GM18507 (cell line): Measurements from ENCODE around the gene FAM20A.
"Not testable (repeated sequence)": the region's sequence is repeated elsewhere in the genome, so short reads cannot be mapped to it uniquely, and the experiment has no call there.

Source experiments
- DNase-seq: peaks from one replicate; pipeline ENCODE4 v3.0.0; 2011; ENCODE audit warnings: low read depth; ENCODE audit not compliant: insufficient read length; ENCODE audit errors: extremely low spot score
- FAIRE-seq: peaks from 2 replicates; lab custom pipeline; 2011; peaks lifted over from hg19 to GRCh38; lab: Jason Lieb, UNC

The FAM20A gene

GRCh38 chr17:68535922-68536321 is 65.2 kb downstream of the FAM20A start:
- FAIRE-seq (no peak), DNase-seq (no peak)

DNA sequence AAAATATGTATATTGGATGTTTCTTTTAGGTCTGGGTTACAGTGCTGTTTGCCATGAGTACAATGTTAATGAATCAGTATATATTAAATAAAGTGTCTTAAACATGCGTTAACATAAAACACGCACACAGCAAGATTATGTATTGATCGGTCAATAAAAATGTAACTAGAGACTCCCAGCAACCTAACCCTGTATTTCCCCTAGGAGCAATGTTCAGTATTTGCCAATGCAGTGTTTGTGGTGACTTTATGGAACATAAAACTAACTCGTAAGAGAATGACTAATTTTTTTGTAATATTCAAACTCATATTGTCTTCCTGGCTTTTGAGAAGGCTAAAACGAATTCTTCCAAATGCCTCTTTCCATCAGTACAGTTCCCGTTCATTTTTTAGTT is 66.5 kb downstream of the FAM20A start:
- no peak for DNase-seq
- no peak for FAIRE-seq

DNA sequence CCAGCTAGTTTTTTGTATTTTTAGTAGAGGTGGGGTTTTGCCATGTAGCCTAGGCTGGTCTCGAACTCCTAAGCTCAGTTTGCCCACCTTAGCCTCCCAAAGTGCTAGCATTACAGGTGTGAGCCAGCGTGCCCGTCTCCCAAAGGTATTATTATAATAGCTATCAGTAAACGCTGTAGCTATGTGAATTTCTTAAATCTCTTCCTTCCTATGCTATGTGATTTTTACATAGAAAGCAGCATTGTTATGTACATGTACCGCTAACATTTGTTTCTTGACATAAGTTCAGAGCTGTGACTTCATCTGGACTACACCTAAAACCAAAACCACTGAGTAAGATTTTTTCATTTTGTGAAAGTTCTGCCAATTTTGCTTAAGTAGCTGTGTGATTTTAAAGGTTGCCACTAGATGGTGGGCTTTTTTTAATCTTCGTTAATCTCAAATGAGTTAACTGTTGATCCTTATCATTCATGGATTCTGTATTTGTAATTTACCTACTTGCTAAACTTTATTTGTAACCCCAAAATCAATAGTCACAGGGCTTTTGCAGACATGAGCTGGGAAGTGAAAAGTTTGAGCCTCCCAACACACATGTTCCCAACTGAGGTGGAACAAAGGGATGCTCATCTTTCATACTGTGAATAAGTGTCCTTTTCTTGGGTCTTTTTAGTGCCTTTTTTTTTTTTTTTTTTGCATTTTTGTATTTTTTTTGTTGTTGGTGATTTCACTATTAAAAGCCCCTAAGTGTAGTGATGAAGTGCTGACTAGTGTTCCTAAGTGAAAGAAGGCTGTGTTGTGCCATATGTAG is 67.1 kb downstream of the FAM20A start:
- no peak for FAIRE-seq
- no peak for DNase-seq

- DNase-seq (no peak), FAIRE-seq (no peak)
Observed at GRCh38 chr17:68532826-68533225, 68.3 kb downstream of the FAM20A start.

- FAIRE-seq (no peak), DNase-seq (no peak)
Observed at GRCh38 chr17:68531252-68531651, 69.9 kb downstream of the FAM20A start.

DNA sequence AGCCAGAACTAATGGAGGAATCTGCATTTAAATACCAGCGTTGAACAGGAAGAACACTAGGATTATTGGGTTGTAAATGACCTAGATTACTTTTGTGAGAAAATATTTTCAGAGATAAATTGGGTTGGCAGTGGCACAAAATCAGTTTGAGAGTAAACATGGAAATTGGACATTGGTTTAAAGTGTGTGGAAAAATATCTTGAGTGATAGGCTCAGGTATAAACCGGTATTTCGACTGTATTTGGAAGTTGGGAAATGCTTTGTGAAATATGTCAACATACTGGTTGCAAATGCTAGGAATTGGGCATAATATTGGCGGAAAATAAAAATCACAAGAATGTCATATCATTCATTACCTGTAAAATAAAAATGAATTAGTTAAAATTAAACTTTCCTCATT is 73.9 kb downstream of the FAM20A start:
- no peak for DNase-seq
- no peak for FAIRE-seq

DNA sequence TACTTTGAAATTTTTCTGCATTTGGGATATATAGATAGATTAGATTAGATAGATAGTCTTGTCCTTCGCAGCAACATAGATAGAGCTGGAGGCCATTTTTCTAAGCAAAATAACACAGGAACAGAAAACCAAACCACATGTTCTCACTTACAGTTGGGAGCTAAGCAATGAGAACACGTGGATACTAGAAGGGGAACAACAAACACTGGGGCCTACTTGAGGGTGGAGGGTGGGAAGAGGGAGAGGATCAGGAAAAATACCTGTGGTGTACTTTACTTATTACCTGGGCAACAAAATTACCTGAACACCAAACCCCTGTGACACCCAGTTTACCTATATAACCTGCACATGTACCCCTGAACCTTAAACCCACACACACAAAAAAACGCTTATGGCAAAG is 74.6 kb downstream of the FAM20A start:
- FAIRE-seq (no peak), DNase-seq (no peak)

DNA sequence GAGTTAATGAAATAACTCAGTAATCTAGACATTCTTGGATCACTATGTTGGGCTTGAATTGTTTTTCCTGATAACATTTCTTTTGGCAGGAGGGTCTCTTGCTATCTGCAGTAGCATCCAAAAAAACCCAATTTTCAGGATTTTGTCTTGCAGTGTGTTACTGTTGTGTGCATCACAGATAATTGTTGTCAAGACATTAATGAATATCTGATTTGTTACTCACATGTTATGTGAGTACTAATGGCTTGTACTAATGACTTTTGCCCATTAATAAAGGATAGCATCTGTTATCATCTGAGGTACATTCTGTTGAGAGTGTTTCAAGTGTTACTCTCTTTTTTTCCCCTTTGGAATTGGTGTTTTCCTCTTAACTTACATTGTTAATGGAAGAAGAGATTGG is 78.9 kb downstream of the FAM20A start:
- no peak for DNase-seq
- FAIRE-seq: no peak

GRCh38 chr17:68519911-68520310 is 81.3 kb downstream of the FAM20A start:
- FAIRE-seq (no peak), DNase-seq (no peak)

DNA sequence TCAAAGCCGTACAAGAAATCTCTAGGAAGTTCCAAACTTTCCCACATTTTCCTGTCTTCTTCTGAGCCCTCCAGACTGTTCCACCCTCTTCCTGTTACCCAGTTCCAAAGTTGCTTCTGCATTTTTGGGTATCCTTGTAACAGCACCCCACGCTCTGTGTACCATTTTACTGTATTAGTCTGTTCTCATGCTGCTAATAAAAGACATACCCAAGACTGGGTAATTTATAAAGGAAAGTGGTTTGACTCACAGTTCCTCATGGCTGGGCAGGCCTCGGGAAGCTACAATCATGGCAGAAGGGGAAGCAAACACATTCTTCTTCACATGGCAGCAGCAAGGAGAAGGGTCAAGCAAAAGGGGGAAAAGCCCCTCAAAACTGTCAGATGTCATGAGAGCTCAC is 82.1 kb downstream of the FAM20A start:
- DNase-seq, FAIRE-seq: not testable (repeated sequence)

DNA sequence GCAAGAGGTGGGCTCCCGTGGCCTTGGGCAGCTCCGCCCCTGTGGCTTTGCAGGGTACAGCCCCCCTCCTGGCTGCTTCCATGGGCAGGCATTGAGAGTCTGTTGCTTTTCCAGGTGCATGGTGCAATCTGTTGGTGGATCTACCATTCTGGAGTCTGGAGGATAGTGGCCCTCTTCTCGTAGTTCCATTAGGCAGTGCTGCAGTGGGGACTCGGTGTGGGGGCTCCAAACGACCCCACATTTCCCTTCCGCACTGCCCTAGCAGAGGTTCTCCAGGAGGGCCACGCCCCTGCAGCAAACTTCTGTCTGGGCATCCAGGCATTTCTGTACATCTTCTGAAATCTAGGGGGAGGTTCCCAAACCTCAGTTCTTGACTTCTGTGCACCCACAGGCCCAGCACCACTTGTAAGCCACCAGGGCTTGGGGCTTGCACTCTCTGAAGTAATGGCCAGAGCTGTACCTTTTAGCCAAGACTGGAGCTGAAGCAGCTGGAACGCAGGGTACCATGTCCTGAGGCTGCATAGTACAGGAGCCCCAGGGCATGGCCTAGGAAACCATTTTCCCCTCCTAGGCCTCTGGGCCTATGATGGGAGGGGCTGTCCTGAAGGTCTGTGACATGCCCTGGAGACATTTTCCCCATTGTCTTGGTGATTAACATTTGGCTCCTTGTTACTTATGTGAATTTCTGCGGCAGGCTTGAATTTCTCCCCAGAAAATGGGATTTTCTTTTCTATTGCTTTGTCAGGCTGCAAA is 82.9 kb downstream of the FAM20A start:
- no peak for FAIRE-seq
- no peak for DNase-seq

DNA sequence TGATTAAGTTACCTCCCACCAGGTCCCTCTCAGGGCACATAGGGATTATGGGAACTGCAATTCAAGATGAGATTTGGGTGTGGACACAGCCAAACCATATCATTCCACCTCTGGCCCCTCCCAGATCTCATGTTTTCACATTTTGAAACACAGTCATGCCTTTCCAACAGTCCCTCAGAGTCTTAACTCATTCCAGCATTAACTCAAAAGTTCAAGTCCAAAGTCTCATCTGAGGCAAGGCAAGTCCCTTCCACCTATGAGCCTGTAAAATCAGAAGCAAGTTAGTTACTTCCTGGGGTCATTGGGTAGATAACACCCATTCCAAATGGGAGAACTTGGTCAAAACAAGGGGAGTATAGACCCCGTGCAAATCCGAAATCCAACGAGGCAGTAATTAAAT is 83.6 kb downstream of the FAM20A start:
- FAIRE-seq, DNase-seq: not testable (repeated sequence)

DNA sequence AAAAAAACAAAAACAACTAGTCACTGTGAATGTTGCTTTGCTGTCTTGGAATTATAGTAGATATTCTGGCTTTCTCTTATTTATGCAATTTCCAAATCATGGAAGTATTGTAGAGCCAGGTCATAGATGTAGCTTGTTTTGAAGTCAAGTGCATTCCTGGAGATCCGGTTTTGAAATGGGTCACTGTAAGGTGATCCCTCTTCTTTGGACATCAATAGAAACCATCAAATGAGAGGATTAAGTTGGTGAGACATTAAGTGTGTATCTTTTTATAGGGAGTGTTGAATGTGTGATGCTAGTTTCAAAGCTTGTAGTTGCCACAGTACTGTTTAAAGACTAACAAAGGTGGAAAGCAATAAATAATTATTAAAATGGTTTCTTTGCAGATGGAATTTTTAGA is 84.4 kb downstream of the FAM20A start:
- FAIRE-seq (no peak), DNase-seq (no peak)

DNA sequence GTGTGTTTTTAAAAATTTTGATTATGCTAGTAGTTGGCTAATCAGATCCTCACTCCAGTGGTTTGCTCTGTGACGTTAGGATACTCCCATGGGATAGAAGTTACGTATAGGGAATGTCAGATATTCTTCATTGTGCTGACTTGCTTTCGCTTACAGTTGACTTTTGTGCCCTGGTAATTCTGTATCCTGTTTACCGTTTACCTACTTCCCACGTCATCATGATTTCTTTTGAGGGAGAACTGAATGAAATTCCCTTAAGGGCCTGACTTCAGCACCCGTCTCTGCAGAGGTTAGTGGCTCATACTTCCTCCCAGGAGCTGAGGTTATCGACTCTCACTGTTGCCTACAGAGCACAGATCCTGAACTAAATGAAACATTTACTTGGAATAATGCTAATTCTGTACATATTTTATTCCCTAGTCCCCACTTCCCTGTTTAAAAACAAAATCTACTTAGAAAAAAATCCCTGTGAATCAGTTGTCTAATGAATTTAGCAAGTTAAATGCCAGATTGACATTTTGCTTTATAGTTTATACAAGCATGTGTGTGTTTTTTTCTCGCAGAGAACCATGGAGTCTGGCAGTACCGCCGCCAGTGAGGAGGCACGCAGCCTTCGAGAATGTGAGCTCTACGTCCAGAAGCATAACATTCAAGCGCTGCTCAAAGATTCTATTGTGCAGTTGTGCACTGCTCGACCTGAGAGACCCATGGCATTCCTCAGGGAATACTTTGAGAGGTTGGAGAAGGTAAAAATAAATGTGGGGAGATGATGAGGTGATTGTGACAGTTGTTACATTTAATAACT is 86.1 kb downstream of the FAM20A start:
- DNase-seq (no peak), FAIRE-seq (no peak)

DNA sequence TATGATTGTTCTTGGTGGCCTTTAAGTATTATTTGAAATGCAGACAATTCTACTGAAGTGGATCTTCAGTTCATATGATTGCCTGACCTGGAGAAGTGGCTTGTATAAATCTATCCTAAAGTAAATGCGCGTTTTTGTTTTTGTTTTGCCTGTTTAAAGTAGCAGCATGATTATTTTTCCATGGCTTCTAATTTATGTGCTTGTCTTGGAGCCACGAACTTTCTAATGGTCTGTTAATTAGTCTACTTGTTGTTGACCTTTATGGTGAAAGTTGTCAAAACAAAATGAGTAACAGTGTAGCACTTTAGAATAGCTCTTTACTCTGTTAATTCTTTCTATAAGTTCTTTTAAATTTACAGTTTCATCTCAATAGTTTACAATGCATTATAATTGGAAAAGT is 87.2 kb downstream of the FAM20A start:
- FAIRE-seq (no peak), DNase-seq (no peak)

GRCh38 chr17:68512960-68513474 is 88.2 kb downstream of the FAM20A start:
- DNase-seq (no peak), FAIRE-seq (no peak)

GRCh38 chr17:68512247-68512959 is 88.8 kb downstream of the FAM20A start, which contains the start of gene PRKAR1A:
Gene PRKAR1A, plus strand, starts transcription at chr17:68512430. Its CDS starts 2,970 bp downstream, at chr17:68515400.
- FAIRE-seq: peak; percentile 88

DNA sequence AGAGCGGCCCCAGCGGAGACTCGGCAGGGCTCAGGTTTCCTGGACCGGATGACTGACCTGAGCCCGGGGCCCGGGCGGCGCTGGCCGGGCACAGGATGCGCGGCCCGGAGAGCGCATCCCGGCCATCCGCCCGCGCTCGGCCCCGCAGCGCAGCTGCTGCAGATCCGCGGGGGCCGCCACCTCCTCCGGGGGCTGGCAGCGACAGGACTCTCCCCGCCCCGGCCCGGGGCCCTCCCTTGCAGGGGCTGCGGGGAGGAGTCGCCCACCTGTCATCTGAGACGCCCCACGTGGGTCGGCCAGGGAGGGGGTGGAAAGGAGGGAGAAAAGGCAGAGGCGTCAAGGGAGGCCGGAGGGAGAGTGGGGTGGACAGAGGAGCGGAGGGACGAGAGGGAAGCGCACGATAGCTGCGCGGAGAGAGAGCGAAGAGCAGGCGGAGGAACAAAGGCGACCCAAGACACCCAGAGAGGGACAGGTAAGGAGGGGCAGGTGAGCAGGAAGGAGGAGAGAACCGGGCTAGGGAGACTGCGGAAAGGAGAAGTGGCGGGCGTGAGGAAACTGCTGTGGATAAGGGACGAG is 89.4 kb downstream of the FAM20A start:
- DNase-seq (peak; percentile 36), FAIRE-seq (no peak)

More at GRCh38 chr17:68512247-68512959, 88.8 kb downstream of the FAM20A start, which contains the start of gene PRKAR1A:
- DNase-seq: peak; percentile 86

DNA sequence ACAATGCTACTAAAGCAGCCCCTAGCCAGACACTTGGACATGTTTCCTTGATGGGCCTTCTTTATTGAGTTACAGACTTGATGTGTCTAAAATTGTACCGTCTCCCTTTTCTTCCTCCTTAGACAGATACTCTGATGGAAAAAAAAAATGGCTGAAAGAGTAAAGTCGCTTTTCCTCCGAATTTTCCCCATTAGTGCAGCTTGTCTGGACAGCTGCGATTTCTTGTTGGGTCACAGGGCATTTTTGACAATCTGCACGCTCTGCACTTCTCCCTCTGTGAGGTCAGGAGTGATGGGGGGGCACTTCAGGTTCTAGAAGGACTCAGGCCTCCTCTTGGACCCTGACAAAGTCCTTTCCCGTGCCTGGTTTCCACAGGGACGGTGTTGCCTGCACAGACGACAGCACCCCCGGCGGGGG is 89.9 kb downstream of the FAM20A start:
- FAIRE-seq: no peak
- no peak for DNase-seq
